ENCODE measurements around the gene MERTK. TPM values are rescaled to one million over a fixed set of nuclear protein-coding genes. Genes with fewer than 3 reads are reported as not detected.
"Not testable (repeated sequence)": the region's sequence is repeated elsewhere in the genome, so short reads cannot be mapped to it uniquely, and the experiment has no call there.

The MERTK gene

DNA sequence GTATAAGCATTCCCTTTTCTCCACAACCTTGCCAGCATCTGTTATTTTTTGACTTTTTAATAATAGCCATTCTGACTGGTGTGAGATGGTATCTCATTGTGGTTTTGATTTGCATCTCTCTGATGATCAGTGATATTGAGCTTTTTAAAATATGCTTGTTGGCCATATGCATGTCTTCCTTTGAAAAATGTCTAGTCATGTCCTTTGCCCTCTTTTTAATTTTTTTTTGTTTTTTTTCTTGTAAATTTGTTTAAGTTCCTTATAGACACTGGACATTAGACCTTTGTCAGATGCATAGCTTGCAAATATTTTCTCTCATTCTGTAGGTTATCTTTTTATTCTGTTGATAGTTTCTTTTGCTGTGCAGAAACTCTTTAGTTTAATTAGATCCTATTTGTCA, 171.4 kb downstream of the MERTK start:
- Histone ChIP-seq H3K4me1 (ENCODE audit: control insufficient read depth, insufficient read depth, low read length) (peaks cover 15% of the 10 kb centered on the region), H3K36me3 (ENCODE audit: insufficient read depth, low read length) (peaks cover 25% of the 10 kb centered on the region)
- H3K4me3 ChIP-seq (ENCODE audit: low read length); H3K9ac ChIP-seq (ENCODE audit: low read depth, low read length); H3K27me3 ChIP-seq (ENCODE audit: control insufficient read depth, insufficient read depth, low read length); H3K9me3 ChIP-seq (replicated peaks; ENCODE audit: low read length); H3K4me2 ChIP-seq (ENCODE audit: low read length): not testable (repeated sequence)

DNA sequence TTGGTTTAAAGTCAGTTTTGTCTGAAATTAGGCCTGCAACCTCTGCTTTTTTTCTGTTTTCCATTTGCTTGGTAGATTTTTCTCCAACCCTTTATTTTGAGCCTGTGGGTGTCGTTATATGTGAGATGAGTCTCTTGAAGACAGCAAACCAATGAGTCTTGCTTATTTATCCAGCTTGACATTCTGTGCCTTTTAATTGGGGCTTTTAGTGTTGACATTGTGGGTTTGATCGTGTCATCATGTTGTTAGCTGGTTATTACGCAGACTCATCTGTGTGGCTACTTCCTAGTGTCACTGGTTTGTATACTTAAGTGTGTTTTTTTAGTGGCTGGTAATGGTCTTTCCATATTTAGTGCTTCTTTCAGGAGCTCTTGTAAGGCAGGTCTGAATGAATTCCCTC, 175.5 kb downstream of the MERTK start:
- Histone ChIP-seq H3K9ac (ENCODE audit: low read depth, low read length) (no peak overlapping the region), H3K4me1 (ENCODE audit: control insufficient read depth, insufficient read depth, low read length) (peaks cover 8% of the 10 kb centered on the region), H3K9me3 (replicated peaks; ENCODE audit: low read length) (no peaks in the 10 kb centered on the region), H3K36me3 (ENCODE audit: insufficient read depth, low read length) (peaks cover 34% of the 10 kb centered on the region), H3K27me3 (ENCODE audit: control insufficient read depth, insufficient read depth, low read length) (no peaks in the 10 kb centered on the region), H3K4me2 (ENCODE audit: low read length) (no peak overlapping the region), H3K4me3 (ENCODE audit: low read length) (no peak overlapping the region)

DNA sequence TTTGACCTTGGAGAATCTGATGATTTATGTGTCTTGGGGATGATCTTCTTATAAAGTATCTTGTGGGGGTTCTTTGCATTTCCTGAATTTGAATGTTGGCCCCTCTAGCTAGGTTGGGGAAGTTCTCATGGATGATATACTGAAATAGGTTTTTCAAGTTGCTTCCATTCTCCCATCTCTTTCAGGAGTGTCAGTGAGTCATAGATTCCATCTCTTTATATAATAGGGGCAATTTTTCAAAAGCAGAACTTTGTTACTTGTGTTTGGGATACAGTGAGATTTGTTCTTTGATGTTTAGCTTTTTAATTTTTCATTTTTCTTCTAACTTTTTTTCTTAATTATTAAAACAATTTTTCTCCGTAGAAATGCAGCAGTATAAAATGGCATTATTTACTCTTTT, 176.1 kb downstream of the MERTK start:
- Histone ChIP-seq H3K4me2 (ENCODE audit: low read length) (no peak overlapping the region), H3K4me1 (ENCODE audit: control insufficient read depth, insufficient read depth, low read length) (peaks cover 8% of the 10 kb centered on the region), H3K27me3 (ENCODE audit: control insufficient read depth, insufficient read depth, low read length) (no peaks in the 10 kb centered on the region), H3K36me3 (ENCODE audit: insufficient read depth, low read length) (peaks cover 37% of the 10 kb centered on the region), H3K9ac (ENCODE audit: low read depth, low read length) (no peak overlapping the region), H3K9me3 (replicated peaks; ENCODE audit: low read length) (no peaks in the 10 kb centered on the region), H3K4me3 (ENCODE audit: low read length) (no peak overlapping the region)

DNA sequence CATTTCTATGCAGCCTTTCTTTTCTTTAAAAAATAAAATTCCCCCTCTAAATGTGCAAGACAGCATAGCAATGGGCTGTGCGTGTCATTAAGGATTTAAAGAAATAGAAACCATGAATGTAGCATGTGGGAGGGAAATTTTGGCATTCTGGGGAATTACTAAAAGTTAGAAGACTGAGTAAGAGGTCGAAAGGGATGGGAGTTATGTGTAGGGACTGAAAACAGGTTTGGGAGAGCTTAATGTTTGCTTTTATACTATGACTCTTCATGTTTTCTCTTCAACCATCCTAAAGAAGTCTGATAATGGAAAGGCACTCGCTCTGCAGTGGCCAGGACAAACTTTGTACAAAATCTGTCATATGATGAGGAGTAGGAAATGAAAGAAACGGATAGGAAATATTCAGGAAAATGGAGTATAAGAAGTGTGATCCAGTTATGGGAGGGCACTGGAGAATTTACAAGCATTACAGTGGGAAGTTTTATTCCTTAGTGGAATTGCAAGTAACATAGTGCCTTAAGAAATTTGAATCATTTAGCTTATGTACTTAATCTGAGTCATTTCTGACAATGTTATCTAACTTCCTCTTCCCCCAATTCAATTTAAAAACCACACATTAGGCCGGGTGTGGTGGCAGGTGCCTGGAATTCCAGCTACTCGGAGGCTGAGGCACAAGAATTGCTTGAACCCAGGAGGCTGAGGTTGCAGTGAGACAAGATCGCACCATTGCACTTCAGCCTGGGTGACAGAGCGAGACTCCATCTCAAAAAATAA, 177.3 kb downstream of the MERTK start:
- no peaks in the 10 kb centered on the region for H3K9me3 ChIP-seq (replicated peaks; ENCODE audit: low read length)
- H3K4me3 ChIP-seq (ENCODE audit: low read length): no peak overlapping the region
- H3K9ac ChIP-seq (ENCODE audit: low read depth, low read length): no peak overlapping the region
- H3K4me1 ChIP-seq (ENCODE audit: control insufficient read depth, insufficient read depth, low read length): peaks cover 8% of the 10 kb centered on the region
- no peak overlapping the region for H3K4me2 ChIP-seq (ENCODE audit: low read length)
- H3K36me3 ChIP-seq (ENCODE audit: insufficient read depth, low read length): peaks cover 36% of the 10 kb centered on the region
- H3K27me3 ChIP-seq (ENCODE audit: control insufficient read depth, insufficient read depth, low read length): no peaks in the 10 kb centered on the region

DNA sequence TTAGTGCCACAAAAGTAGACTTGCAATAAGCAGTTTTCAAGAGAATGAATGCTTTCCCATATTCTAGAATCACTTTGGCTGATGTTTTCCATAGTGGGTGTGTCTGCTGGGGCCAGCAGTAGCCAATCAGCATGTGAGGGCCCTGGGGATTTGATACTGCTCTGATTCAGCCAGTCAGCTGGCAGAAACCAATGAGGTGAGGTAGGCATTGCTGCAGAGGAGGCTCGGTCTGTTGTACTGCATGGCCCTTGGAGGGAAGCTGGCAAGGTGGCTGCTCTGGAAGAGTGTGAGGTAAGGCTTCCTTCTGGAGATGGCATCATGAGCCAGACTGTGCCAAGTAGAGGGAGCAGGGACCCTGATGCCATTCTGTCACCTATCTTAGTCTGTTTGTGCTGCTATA, 179.4 kb downstream of the MERTK start:
- Histone ChIP-seq H3K36me3 (ENCODE audit: insufficient read depth, low read length) (peaks cover 58% of the 10 kb centered on the region), H3K9ac (ENCODE audit: low read depth, low read length) (no peak overlapping the region), H3K27me3 (ENCODE audit: control insufficient read depth, insufficient read depth, low read length) (no peaks in the 10 kb centered on the region), H3K4me1 (ENCODE audit: control insufficient read depth, insufficient read depth, low read length) (peaks cover 8% of the 10 kb centered on the region), H3K4me3 (ENCODE audit: low read length) (no peak overlapping the region), H3K9me3 (replicated peaks; ENCODE audit: low read length) (no peaks in the 10 kb centered on the region), H3K4me2 (ENCODE audit: low read length) (no peak overlapping the region)

Small RNA genes within 50 kb of the gene (small RNA-seq; reads per million reads assigned to genes)
- not detected for gene RN7SL297P
